Cardiac fibroblast (primary cell): ENCODE measurements around the gene TMEM87A.
A peak's percentile ranks its signal among the peaks of the same experiment; 100 is the strongest.

Experiments used
- DNase-seq, 2 donors: peaks; one replicate each; pipeline versions ENCODE4 v3.0.0 to v3.0.0-alpha.2; 2010; ENCODE audit warnings: low read depth in 2 of 2
- H3K4me3 ChIP-seq, 2 donors: replicated peaks in 1 of 2; 1 replicate in 1 of 2; 2 replicates in 1 of 2; pipeline ENCODE4 v1.5.1; 2011; ENCODE audit warnings: low read depth in 2 of 2, low read length in 2 of 2, mild to moderate bottlenecking in 2 of 2, moderate library complexity in 1 of 2
- CTCF ChIP-seq: IDR thresholded peaks from one replicate; pipeline ENCODE4 v1.5.1; 2011; ENCODE audit warnings: low read depth, mild to moderate bottlenecking, low read length, inconsistent platforms

TMEM87A gene

GRCh38 chr15:42198516-42198915, 74.7 kb downstream of the TMEM87A start:
- no peak overlapping the region for H3K4me3 ChIP-seq
- no peak for DNase-seq
- TF ChIP-seq CTCF, result no peak

- TF ChIP-seq CTCF, result no peak
- H3K4me3 ChIP-seq, result no peak overlapping the region
- DNase-seq, result peak; percentile 53 to 75
Observed at GRCh38 chr15:42194513-42194912, 78.7 kb downstream of the TMEM87A start.

GRCh38 chr15:42193383-42193782, 79.8 kb downstream of the TMEM87A start:
- no peak for TF ChIP-seq CTCF
- no peak for DNase-seq
- H3K4me3 ChIP-seq, result no peak overlapping the region

GRCh38 chr15:42191610-42192346, 81.5 kb downstream of the TMEM87A start:
- TF ChIP-seq CTCF, result no peak
- no peak overlapping the region for H3K4me3 ChIP-seq
- DNase-seq, result no peak

GRCh38 chr15:42190370-42190769, 82.9 kb downstream of the TMEM87A start:
- no peak for TF ChIP-seq CTCF

GRCh38 chr15:42185801-42186200, 87.4 kb downstream of the TMEM87A start:
- no peak for TF ChIP-seq CTCF
- H3K4me3 ChIP-seq, result no peak overlapping the region
- no peak for DNase-seq

More at GRCh38 chr15:42190370-42190769, 82.9 kb downstream of the TMEM87A start:
- H3K4me3 ChIP-seq, result no peak overlapping the region
- DNase-seq, result no peak

- DNase-seq, result no peak
- H3K4me3 ChIP-seq, result no peak overlapping the region
- no peak for TF ChIP-seq CTCF
Observed at GRCh38 chr15:42184736-42185135, 88.5 kb downstream of the TMEM87A start.
